Omental fat pad (tissue), 4 donors: ENCODE data around the gene C11orf24. TPM values are rescaled to one million over a fixed set of nuclear protein-coding genes. Genes with fewer than 3 reads are reported as not detected.

Experiments
- ATAC-seq: fragments of 150-250 bp; one replicate; pipeline ENCODE4 v1.9.1; 2016; ENCODE audit warnings: mild to moderate bottlenecking, moderate library complexity; ENCODE audit not compliant: low FRiP score
- DNase-seq: peaks from one replicate; pipeline ENCODE4 v3.0.0-alpha.2; 2019; ENCODE audit warnings: low spot score
- CTCF ChIP-seq, 3 donors: fragments of 450-650 bp; IDR thresholded peaks; one replicate each; pipeline ENCODE4 v1.5.1; 2016 to 2017; ENCODE audit warnings: antibody characterized with exemption in 3 of 3, mild to moderate bottlenecking in 3 of 3, moderate library complexity in 2 of 3
- total RNA-seq, 4 donors: library from RNA; depleted of rRNA; stranded (reverse); fragments of >200 nt; gene quantifications; one replicate each; pipeline ENCODE4 v1.1.0, GENCODE V29; 2016

Gene C11orf24
- total RNA-seq, 4 donors from 2014 or later: 16.4 to 31.2 (median 23.8) TPM

GRCh38 chr11:68242616-68243015, 29.2 kb downstream of the C11orf24 start:
- TF ChIP-seq CTCF (IDR thresholded peaks at IDR 0.05): no peak
- DNase-seq (no peak), ATAC-seq (no peak)

- ATAC-seq (no peak), DNase-seq (no peak)
- no peak for TF ChIP-seq CTCF (IDR thresholded peaks at IDR 0.05)
These were observed 40.2 kb downstream of the C11orf24 start for GRCh38 chr11:68231621-68232020.

- DNase-seq (no peak), ATAC-seq (no peak)
- TF ChIP-seq CTCF (IDR thresholded peaks at IDR 0.05): no peak
These were observed 42.2 kb downstream of the C11orf24 start for GRCh38 chr11:68229601-68230000.

GRCh38 chr11:68226421-68226820, 45.4 kb downstream of the C11orf24 start:
- ATAC-seq: no peak
- TF ChIP-seq CTCF (IDR thresholded peaks at IDR 0.05): no peak
- DNase-seq: no peak

GRCh38 chr11:68224606-68225005, 47.2 kb downstream of the C11orf24 start:
- no peak for TF ChIP-seq CTCF (IDR thresholded peaks at IDR 0.05)
- DNase-seq: no peak
- no peak for ATAC-seq

GRCh38 chr11:68223275-68223674, 48.5 kb downstream of the C11orf24 start:
- DNase-seq (no peak), ATAC-seq (no peak)

More at GRCh38 chr11:68223275-68223674, 48.5 kb downstream of the C11orf24 start:
- no peak for TF ChIP-seq CTCF (IDR thresholded peaks at IDR 0.05)
